Activated CD4-positive, alpha-beta T cell treated with anti-CD3 and anti-CD28 coated beads, Interleukin-2, amount 50 U/mL, for 24 hours (primary cell): ENCODE results near the gene LETM1.

Experiments
- DNase-seq, 2 donors: peaks; one replicate each; pipeline ENCODE4 v3.0.0-alpha.2; 2020; ENCODE audit warnings: low read depth in 1 of 2, low spot score in 1 of 2

LETM1 gene

GRCh38 chr4:1783015-1783414, 72.9 kb downstream of the LETM1 start:
- no peak for DNase-seq

DNA sequence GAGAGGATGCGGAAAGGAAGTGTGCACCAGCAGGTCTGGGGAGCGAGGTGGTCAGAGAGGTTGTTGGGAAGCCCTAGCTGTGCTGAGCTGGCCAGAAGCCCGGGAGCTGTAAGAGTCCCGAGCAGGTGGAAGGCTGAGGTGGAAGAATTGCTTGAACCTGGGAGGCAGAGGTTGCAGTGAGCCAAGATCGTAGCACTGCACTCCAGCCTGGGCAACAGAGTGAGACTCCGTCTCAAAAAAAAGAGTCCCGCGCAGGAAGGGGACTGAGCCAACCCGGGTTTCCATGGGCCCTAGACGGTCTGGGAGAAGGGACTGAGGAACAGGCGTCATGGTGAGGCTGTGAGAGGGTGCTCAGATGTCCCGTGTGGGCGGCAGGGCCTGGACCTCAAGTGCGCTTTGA, 75.5 kb downstream of the LETM1 start:
- DNase-seq = no peak

GRCh38 chr4:1779588-1780382, 76.2 kb downstream of the LETM1 start:
- DNase-seq = no peak

GRCh38 chr4:1778642-1779392, 77.1 kb downstream of the LETM1 start:
- no peak for DNase-seq

DNA sequence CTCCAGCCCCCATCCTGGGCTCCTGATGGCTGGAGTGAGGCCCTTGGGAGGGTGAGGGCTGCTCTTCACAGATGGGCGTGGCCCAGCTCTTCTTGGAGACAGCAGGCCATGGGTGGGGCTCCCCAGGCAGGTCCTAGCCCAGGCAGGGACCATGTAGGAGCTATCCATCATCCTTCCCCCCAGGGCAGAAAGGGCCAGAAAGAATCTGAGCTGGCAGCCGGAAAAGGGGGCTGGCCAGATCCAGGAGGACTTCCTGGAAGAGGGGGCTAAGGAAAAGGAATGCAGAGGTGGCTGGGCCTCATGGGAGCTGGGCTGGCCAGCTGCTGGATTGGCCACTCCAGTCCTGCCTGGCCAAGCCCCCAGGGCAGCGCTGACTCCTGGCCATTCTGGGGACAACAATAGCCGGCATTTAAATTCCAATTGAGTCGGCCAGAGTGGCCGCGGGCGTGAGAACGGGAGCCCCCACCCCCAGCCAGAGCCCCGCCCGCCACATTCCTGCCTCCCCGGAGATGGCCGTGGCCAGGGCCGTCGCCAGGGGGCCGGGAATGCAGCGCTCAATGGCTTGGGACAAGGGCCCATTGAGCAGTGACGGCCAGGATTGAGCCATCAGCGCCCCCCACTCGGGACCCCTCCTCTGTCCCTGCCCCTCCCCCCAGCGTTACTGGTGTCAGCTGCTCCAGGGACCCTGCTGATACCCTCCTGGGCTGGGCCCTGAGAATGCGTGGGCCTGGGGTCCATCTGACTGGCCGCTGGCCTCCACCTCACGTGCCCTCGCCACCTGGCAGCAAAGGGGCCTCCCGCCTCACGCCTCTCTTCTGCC, 77.9 kb downstream of the LETM1 start:
- no peak for DNase-seq

- DNase-seq = no peak
Observed at GRCh38 chr4:1776521-1777161, 79.3 kb downstream of the LETM1 start.

DNA sequence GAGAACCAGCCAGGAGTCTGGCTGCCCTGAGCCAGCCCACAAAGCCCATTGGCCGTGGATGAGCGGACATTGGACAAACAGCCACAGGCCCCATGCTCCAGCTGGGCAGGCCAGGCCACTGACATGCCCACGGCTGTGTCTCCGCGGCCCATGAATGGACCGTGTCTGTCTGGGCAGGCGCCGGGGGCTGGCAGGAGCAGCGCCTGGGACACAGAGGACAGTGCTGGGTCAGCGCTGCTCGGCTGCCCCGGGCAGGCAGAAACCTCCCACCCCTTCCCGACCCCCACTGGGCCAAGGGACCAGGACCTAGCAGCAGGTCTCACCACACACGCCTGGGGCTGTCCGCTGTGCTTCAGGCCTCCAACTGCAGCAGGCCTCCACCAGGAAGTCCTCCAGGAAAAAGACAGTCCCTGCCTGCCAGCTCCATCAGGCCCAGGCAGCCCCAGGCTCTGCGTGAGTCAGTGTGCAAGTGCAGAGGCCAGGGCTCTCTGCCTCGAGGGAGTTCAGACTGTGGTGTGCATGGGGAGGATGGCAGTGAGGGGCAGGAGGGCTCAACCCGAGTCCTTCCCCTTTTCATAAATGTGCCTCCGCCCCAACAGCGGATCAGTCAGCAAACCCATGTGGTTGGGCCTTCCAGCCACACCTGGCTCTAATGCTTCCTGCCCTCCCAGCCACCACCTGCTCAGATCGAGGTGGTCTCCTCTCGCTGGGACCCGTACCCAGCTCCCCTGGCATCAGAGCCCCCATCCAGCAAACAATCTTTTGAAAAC, 80.0 kb downstream of the LETM1 start:
- no peak for DNase-seq

DNA sequence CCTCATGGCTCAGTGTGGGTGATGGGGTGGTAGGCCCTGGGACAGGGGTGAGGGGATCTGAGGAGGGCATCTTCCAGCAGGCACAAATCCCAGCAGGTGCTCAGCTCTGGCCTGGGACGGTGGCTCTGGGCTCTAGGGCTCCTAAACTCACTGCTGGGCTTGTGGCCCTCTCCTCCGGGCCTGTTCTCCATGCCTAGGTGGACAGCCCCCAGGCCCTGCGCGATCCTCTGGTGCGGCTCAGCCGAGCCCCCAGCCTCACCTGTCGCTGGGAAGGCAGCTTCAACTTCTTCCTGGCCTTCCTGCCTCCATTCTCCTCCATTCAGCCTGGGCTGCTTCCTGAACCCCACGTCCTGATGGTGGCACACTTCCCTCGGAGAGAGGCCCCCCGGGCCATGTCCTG, 82.2 kb downstream of the LETM1 start:
- DNase-seq = no peak

- DNase-seq = no peak
Observed at GRCh38 chr4:1772853-1773538, 83.0 kb downstream of the LETM1 start.

DNA sequence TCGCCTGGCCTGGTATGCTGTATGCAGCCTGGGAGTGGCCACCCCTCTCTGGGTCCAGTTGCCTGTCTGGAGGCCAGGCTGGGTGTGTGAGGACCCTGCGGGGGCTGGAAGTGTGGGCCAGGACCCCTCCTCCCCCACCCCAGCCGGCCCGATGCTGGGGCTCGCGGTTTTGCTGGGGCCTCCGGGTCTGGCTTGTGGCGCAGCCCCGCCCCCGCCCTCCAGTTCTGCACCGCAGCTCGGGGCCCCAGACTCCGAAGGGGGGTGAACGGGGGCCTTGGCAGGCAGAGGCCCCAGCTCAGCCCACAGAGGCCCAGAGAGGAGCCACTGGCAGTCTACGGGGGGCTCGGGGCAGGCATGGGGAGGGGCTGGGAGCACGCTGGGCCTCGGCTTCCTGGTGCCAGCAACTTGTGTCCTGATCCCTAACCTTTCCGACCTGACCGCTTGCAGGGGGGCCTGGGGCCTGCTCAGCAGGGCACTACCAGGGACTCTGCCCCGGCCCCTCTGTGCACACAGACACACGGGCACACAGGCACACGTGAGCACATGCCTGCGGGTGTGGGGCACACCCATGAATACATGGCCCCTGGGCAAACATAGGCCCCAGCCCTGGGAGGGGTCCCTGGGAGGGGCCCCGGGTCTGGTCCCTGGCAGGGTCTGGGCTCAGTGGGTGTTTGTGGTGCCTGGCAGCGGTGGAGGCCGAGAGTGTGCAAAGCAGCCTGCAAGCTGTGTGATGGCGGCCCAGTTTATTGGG, 84.2 kb downstream of the LETM1 start:
- DNase-seq = no peak

GRCh38 chr4:1770791-1771231, 85.1 kb downstream of the LETM1 start:
- DNase-seq = no peak

GRCh38 chr4:1770245-1770644, 85.7 kb downstream of the LETM1 start:
- DNase-seq = no peak

GRCh38 chr4:1769692-1770091, 86.3 kb downstream of the LETM1 start:
- no peak for DNase-seq

DNA sequence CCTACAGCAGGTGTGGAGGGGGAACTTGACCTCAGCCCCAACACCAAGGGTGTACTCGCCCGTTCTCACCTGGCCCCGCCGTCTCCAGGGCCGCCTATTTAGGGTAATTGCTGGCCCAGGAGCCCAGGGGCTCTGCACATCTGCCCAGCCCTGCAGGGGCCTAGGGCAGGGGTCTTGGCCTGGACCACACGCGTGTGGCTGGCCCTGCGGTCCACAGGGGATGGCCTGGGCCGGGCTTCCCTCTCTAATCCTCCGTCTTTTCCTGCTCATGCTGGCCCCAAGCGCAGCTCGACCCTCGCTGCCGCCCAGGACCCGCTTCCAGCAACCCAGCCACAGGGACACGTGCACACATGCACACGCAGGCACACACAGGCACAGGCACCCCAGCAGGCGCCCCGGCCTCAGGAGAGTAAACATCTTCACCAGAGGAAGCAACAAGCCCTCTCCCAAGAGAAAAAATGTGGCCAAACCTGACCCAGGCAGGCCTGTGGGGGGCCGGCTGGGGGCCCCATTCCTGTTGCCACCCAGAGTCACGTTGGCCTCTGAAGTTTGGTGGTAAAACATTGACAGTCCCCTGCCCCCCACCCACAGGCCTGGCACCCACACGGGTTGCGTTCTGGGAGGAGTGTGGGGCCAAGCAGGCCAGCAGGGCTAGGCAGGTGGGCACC, 87.5 kb downstream of the LETM1 start:
- no peak for DNase-seq

- DNase-seq = no peak
Observed at GRCh38 chr4:1767770-1768366, 88.1 kb downstream of the LETM1 start.

DNA sequence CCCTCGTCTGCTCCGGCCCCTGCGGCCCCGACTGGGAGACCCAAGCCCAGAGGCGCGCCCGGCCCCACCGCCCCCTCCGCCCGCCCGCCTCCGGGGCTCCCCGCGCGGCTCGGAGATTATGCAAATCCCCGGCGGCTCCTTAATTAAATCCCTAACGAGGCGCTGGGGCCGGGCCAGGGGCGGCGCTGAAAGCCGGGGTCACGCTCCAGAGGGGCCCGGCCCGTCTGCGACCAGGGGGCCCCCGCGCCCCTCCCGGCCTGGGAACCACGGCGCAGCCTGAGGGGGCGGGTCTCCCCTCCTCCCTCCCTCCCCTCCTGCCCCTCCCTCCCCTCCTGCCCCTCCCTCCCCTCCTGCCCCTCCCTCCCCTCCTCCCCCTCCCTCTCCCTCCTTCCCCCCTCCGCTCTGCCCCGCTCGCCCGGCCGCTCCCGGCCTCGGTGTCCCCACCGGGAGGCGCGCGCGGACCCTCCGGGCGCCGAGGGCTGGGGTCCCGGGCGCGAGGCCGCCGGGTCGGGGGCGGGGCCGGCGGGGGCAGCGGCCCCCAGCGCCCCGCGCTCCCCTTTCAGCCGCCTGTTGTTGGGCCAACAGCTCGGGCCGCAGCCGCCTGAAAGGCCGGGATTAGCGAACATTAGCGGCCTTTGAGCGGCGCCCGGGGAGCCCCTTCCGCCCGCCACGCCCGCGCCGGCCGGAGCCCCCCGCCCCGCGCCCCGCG, 88.7 kb downstream of the LETM1 start:
- DNase-seq = no peak
